G401 (cell line): ENCODE data around the gene DSTYK. TPM values are rescaled to one million over a fixed set of nuclear protein-coding genes. Genes with fewer than 3 reads are reported as not detected.
"Not testable (repeated sequence)": the region's sequence is repeated elsewhere in the genome, so short reads cannot be mapped to it uniquely, and the experiment has no call there.

ENCODE experiments used
- DNase-seq: peaks from one replicate; pipeline ENCODE4 v3.0.0-alpha.2; 2015; ENCODE audit warnings: low spot score
- in situ Hi-C: cut with HindIII; loops from 2 replicates; pipeline ENCODE4 v1.10.0; 2016; ENCODE audit warnings: low sequenced_read_pairs, mixed read lengths
- total RNA-seq: library from RNA; depleted of rRNA; stranded (reverse); fragments of >200 nt; shearing (Covaris generic); gene quantifications from 2 replicates; pipeline ENCODE4 v1.2.3, GENCODE V29; 2014

DSTYK gene
- total RNA-seq, 1 experiment from 2014 or later = 8.6 TPM

GRCh38 chr1:205243350-205244191, 32.1 kb upstream of the DSTYK start:
- in situ Hi-C loops = no loop called here
- no peak for DNase-seq

GRCh38 chr1:205241366-205242030, 30.0 kb upstream of the DSTYK start:
- no peak for DNase-seq
- in situ Hi-C loops = no loop called here

GRCh38 chr1:205240569-205240968, 29.1 kb upstream of the DSTYK start:
- in situ Hi-C loops = no loop called here
- no peak for DNase-seq

GRCh38 chr1:205240118-205240517, 28.6 kb upstream of the DSTYK start:
- in situ Hi-C loops = no loop called here
- DNase-seq = no peak

- in situ Hi-C loops = no loop called here
- no peak for DNase-seq
Observed at GRCh38 chr1:205239078-205239477, 27.6 kb upstream of the DSTYK start.

- peak; percentile 69 for DNase-seq
- in situ Hi-C loops = no loop called here
Observed at GRCh38 chr1:205237526-205238484, 26.3 kb upstream of the DSTYK start.

GRCh38 chr1:205236951-205237475, 25.5 kb upstream of the DSTYK start:
- no peak for DNase-seq
- in situ Hi-C loops = no loop called here

- DNase-seq = no peak
- in situ Hi-C loops = no loop called here
Observed at GRCh38 chr1:205236526-205236925, 25.0 kb upstream of the DSTYK start.

- in situ Hi-C loops = no loop called here
Observed at GRCh38 chr1:205235951-205236350, 24.4 kb upstream of the DSTYK start.

GRCh38 chr1:205233986-205234385, 22.5 kb upstream of the DSTYK start:
- in situ Hi-C loops, DNase-seq: not testable (repeated sequence)

More at GRCh38 chr1:205235951-205236350, 24.4 kb upstream of the DSTYK start:
- no peak for DNase-seq

- in situ Hi-C loops = no loop called here
- no peak for DNase-seq
Observed at GRCh38 chr1:205232945-205233397, 21.5 kb upstream of the DSTYK start.

- in situ Hi-C loops = no loop called here
Observed at GRCh38 chr1:205232127-205232820, 20.8 kb upstream of the DSTYK start.

GRCh38 chr1:205230982-205231381, 19.5 kb upstream of the DSTYK start:
- no peak for DNase-seq
- in situ Hi-C loops = no loop called here

More at GRCh38 chr1:205232127-205232820, 20.8 kb upstream of the DSTYK start:
- DNase-seq = no peak

GRCh38 chr1:205229916-205230700, 18.6 kb upstream of the DSTYK start:
- in situ Hi-C loops = no loop called here
- peak; percentile 65 for DNase-seq

- peak; percentile 95 for DNase-seq
- in situ Hi-C loops = no loop called here
Observed at GRCh38 chr1:205229399-205229871, 17.9 kb upstream of the DSTYK start.

GRCh38 chr1:205228093-205228521, 16.6 kb upstream of the DSTYK start:
- in situ Hi-C loops = no loop called here
- no peak for DNase-seq

- in situ Hi-C loops = no loop called here
- DNase-seq = peak; percentile 97
Observed at GRCh38 chr1:205227584-205228013, 16.1 kb upstream of the DSTYK start, which contains the start of gene TMCC2. Gene TMCC2 (plus strand): TSS chr1:205227946. CDS start chr1:205228565, 619 bp downstream.
